PFSK-1 (cell line): ENCODE measurements around the gene ID2.

Experiments used
- FOXP2 ChIP-seq: optimal IDR thresholded peaks from 2 replicates; pipeline ENCODE3; 2011; ENCODE audit warnings: borderline replicate concordance, control low read depth, inconsistent platforms; ENCODE audit not compliant: insufficient read depth; ENCODE audit errors: extremely low read length, extremely low read depth
- POLR2AphosphoS5 ChIP-seq: IDR thresholded peaks from 2 replicates; pipeline ENCODE4 v1.6.1; 2012; ENCODE audit warnings: low read depth, mild to moderate bottlenecking, control low read depth, low read length, moderate library complexity
- REST ChIP-seq, 2 experiments: IDR thresholded peaks; 2 replicates each; pipeline versions ENCODE4 v1.6.1 to v1.8.0; 2011 to 2012; ENCODE audit warnings: low read depth in 2 of 2, low read length in 2 of 2, control low read depth in 1 of 2, inconsistent platforms in 1 of 2, mild to moderate bottlenecking in 1 of 2, moderate library complexity in 1 of 2; ENCODE audit not compliant: insufficient read depth in 1 of 2
- SIN3A ChIP-seq: IDR thresholded peaks from 2 replicates; pipeline ENCODE4 v1.6.1; 2012; ENCODE audit warnings: mild to moderate bottlenecking, low read length, moderate library complexity, borderline replicate concordance; ENCODE audit not compliant: insufficient read depth
- TAF1 ChIP-seq: IDR thresholded peaks from 2 replicates; pipeline ENCODE4 v1.6.1; 2012; ENCODE audit warnings: low read length, control low read depth, borderline replicate concordance; ENCODE audit not compliant: insufficient read depth

The ID2 gene

GRCh38 chr2:8644605-8645175 is 37.2 kb upstream of the ID2 start:
- no peak for TF ChIP-seq SIN3A
- TF ChIP-seq FOXP2, result no peak
- no peak for TF ChIP-seq POLR2AphosphoS5
- TF ChIP-seq TAF1, result no peak
- no peak for TF ChIP-seq REST (IDR thresholded peaks at IDR 0.05; ENCODE audit: insufficient read depth in 1 of 2, low read depth in 2 of 2, low read length in 2 of 2)

- TF ChIP-seq POLR2AphosphoS5 (no peak), TAF1 (no peak), FOXP2 (no peak), SIN3A (no peak), REST (IDR thresholded peaks at IDR 0.05; ENCODE audit: insufficient read depth in 1 of 2, low read depth in 2 of 2, low read length in 2 of 2) (no peak)
Measured at GRCh38 chr2:8645176-8645831, 36.6 kb upstream of the ID2 start.

GRCh38 chr2:8646731-8647461 is 35.0 kb upstream of the ID2 start:
- no peak for TF ChIP-seq FOXP2
- no peak for TF ChIP-seq TAF1
- TF ChIP-seq REST (IDR thresholded peaks at IDR 0.05; ENCODE audit: insufficient read depth in 1 of 2, low read depth in 2 of 2, low read length in 2 of 2), result no peak
- TF ChIP-seq POLR2AphosphoS5, result no peak
- no peak for TF ChIP-seq SIN3A

- TF ChIP-seq TAF1 (no peak), REST (IDR thresholded peaks at IDR 0.05; ENCODE audit: insufficient read depth in 1 of 2, low read depth in 2 of 2, low read length in 2 of 2) (no peak), FOXP2 (no peak), POLR2AphosphoS5 (no peak)
Measured at GRCh38 chr2:8647462-8647857, 34.4 kb upstream of the ID2 start.
